HG03097 (cell line): ENCODE measurements around the gene AKR1C8.
"Not testable (repeated sequence)": the region's sequence is repeated elsewhere in the genome, so short reads cannot be mapped to it uniquely, and the experiment has no call there.

Experiments
- ATAC-seq: cut with Tn5 transposase; IDR thresholded peaks from one replicate; pipeline ENCODE4 v1.9.1; 2021; ENCODE audit not compliant: unreplicated experiment, low FRiP score

AKR1C8 gene

GRCh38 chr10:5116621-5117020, 68.3 kb downstream of the AKR1C8 start:
- ATAC-seq: no peak

GRCh38 chr10:5109861-5110260, 75.1 kb downstream of the AKR1C8 start:
- ATAC-seq: not testable (repeated sequence)

- ATAC-seq: no peak
Measured at GRCh38 chr10:5108658-5109416, 76.1 kb downstream of the AKR1C8 start.

- no peak for ATAC-seq
Measured at GRCh38 chr10:5107860-5108526, 77.0 kb downstream of the AKR1C8 start.

- ATAC-seq: no peak
Measured at GRCh38 chr10:5106553-5106952, 78.4 kb downstream of the AKR1C8 start.

GRCh38 chr10:5105626-5106025, 79.3 kb downstream of the AKR1C8 start:
- ATAC-seq: no peak
